Astrocyte (in vitro differentiated cells and primary cell): ENCODE data around the gene AGPAT3.

ENCODE experiments used
- CTCF ChIP-seq: IDR thresholded peaks from 2 replicates; pipeline ENCODE4 v1.5.1; 2011; ENCODE audit warnings: low read depth, mild to moderate bottlenecking, inconsistent platforms, low read length, moderate library complexity; ENCODE audit not compliant: insufficient read depth
- EZH2 ChIP-seq: IDR thresholded peaks from 2 replicates; pipeline ENCODE4 v1.6.1; 2012; ENCODE audit warnings: mild to moderate bottlenecking, low read length, inconsistent platforms; ENCODE audit not compliant: insufficient read depth

- TF ChIP-seq CTCF (no peak), EZH2 (no peak)
These were observed 19.9 kb downstream of the AGPAT3 start for GRCh38 chr21:43884861-43885417.
